Brain microvascular endothelial cell (primary cell): ENCODE results near the gene ANXA10.

Experiments
- DNase-seq: peaks from one replicate; pipeline ENCODE4 v3.0.0-alpha.2; 2020
- H3K27ac ChIP-seq: fragments of 250-450 bp; sonication (Bioruptor Pico); 2 replicates; pipeline ENCODE4 v1.5.1; 2020; ENCODE audit warnings: mild to moderate bottlenecking, moderate library complexity
- H3K27me3 ChIP-seq: fragments of 250-450 bp; sonication (Bioruptor Pico); replicated peaks from 2 replicates; pipeline ENCODE4 v1.5.1; 2020; ENCODE audit warnings: mild to moderate bottlenecking
- H3K36me3 ChIP-seq: fragments of 250-450 bp; sonication (Bioruptor Pico); replicated peaks from 2 replicates; pipeline ENCODE4 v1.5.1; 2020; ENCODE audit warnings: mild to moderate bottlenecking
- H3K4me3 ChIP-seq: 2 replicates; pipeline ENCODE4 v1.5.1; 2011; ENCODE audit warnings: low read depth, mild to moderate bottlenecking, control low read depth, low read length, moderate library complexity
- in situ Hi-C: cut with HindIII; loops from 2 replicates; pipeline ENCODE4 v1.10.0; 2017; ENCODE audit warnings: low sequenced_read_pairs, low pct_ligation_motif_present
- TF ChIP-seq, protein P1 (sequence below): IDR thresholded peaks from 2 replicates; pipeline ENCODE4 v1.5.1; 2011; ENCODE audit warnings: low read depth, mild to moderate bottlenecking, moderate library complexity, low read length, control low read depth, inconsistent platforms; ENCODE audit errors: missing control alignments

ANXA10 gene, protein sequence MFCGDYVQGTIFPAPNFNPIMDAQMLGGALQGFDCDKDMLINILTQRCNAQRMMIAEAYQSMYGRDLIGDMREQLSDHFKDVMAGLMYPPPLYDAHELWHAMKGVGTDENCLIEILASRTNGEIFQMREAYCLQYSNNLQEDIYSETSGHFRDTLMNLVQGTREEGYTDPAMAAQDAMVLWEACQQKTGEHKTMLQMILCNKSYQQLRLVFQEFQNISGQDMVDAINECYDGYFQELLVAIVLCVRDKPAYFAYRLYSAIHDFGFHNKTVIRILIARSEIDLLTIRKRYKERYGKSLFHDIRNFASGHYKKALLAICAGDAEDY

DNA sequence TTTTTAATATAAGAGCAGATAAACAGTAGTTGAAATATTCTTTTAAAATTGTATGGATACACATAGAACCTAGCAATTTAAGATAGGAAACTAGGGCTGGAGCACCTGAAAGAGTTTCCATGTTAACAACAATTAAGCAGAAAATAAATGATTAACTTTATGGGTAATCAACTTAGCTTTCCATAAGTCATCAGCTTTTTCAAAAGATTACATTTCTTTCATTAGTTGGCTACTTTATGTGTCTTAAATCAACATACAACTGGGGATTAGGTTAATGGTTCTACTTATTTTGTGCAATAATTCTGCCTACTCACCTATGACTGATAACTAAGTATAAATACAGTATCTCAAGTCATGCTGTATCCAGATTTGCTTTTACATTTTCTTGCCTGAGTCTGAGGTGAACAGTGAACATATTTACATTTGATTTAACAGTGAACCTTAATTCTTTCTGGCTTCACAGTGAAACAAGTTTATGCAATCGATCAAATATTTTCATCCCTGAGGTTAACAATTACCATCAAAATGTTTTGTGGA lies at the start of gene ANXA10:
Gene ANXA10 (plus strand): TSS at position 362 of the 537 bp plus-strand sequence. CDS start 164 bp downstream, at position 526.
- in situ Hi-C loops, result no loop called here
- H3K36me3 ChIP-seq, result no peaks in the 10 kb centered on the region
- H3K4me3 ChIP-seq, result no peak within 1 kb of the TSS
- no peak within 1 kb of the TSS for H3K27ac ChIP-seq
- H3K27me3 ChIP-seq, result no peaks in the 10 kb centered on the region
- TF ChIP-seq, protein P1, sequence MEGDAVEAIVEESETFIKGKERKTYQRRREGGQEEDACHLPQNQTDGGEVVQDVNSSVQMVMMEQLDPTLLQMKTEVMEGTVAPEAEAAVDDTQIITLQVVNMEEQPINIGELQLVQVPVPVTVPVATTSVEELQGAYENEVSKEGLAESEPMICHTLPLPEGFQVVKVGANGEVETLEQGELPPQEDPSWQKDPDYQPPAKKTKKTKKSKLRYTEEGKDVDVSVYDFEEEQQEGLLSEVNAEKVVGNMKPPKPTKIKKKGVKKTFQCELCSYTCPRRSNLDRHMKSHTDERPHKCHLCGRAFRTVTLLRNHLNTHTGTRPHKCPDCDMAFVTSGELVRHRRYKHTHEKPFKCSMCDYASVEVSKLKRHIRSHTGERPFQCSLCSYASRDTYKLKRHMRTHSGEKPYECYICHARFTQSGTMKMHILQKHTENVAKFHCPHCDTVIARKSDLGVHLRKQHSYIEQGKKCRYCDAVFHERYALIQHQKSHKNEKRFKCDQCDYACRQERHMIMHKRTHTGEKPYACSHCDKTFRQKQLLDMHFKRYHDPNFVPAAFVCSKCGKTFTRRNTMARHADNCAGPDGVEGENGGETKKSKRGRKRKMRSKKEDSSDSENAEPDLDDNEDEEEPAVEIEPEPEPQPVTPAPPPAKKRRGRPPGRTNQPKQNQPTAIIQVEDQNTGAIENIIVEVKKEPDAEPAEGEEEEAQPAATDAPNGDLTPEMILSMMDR, result no peak
- DNase-seq, result no peak

DNA sequence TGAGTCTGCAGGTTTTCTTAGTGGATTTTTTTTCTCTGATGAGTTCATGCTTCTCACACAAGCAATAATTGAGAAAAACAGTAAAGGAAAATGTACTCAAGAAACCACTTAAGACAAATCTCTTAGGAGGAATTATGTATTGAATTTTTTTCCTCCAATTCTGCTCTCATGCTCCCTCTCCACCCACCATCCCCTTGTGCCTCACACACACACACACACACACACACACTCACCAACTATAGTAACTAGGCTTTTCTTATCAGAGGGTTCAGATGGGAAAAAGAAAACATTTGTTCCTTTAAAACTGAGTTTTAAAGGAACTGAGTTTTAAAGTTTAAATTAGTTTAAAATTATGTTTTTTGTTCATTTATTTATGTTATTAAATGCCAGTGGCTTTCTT lies 47.0 kb upstream of the ANXA10 start:
- no peak overlapping the region for H3K4me3 ChIP-seq
- H3K27ac ChIP-seq, result no peak overlapping the region
- TF ChIP-seq, protein P1, result no peak
- H3K36me3 ChIP-seq, result no peaks in the 10 kb centered on the region
- no peaks in the 10 kb centered on the region for H3K27me3 ChIP-seq
- no peak for DNase-seq
- in situ Hi-C loops, result no loop called here

DNA sequence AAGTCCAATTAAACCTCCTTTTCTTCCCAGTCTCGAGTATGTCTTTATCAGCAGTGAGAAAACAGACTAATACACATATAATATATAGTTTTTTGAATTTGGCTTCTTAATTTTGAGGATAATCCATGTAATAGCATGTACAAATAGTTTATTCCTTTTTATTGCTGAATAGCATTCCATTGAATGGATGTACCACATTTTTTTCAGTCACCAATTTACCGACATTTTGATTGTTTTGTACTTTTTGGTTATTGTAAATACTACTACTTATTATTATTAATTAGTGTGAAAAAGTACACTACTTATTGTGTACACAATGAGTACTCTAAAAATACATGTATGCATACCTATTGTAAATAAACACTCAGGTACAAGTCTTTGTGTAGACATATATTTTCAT lies 42.3 kb upstream of the ANXA10 start:
- Histone ChIP-seq H3K27ac (no peak overlapping the region), H3K27me3 (no peaks in the 10 kb centered on the region), H3K36me3 (no peaks in the 10 kb centered on the region), H3K4me3 (no peak overlapping the region)
- in situ Hi-C loops, result no loop called here
- no peak for DNase-seq
- TF ChIP-seq, protein P1, result no peak

DNA sequence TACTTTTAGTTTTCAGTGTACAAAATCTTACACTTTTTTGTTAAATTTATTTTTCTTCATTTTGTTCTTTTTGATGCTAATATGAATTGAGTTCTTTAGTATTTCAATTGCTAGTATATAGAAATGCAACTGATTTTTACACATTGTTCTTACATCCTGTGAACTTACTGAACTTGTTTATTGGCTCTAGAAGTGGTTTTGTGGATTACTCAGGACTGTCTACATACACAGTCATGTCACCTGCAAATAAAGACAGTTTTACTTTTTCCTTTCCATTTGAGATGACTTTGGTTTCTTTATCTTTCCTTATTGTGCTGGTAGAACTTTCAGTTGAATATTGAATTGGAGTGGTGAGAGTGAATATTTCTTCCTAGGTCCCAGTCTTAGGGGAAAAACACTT lies 40.8 kb upstream of the ANXA10 start:
- in situ Hi-C loops, result no loop called here
- TF ChIP-seq, protein P1, result no peak

DNA sequence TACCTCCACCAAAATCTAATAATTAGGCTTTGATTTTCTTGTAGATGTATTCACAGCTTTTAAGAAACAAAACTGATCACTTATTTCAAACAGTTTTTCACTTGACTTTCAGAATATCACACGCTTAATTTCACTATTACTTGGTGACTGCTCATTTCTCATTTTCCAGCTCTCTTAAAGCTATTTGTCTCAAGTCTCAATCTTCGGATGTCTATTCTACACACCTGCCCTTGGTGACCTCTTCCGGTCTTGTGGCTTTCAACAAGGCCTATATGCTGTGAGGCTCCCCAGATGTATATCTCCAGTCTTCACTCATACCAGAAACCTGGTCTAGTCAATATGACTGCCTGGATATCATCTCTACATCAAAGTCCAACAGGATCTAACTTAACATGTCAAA lies 34.9 kb upstream of the ANXA10 start:
- H3K27ac ChIP-seq, result no peak overlapping the region
- no peaks in the 10 kb centered on the region for H3K36me3 ChIP-seq
- in situ Hi-C loops, result no loop called here
- H3K4me3 ChIP-seq, result no peak overlapping the region
- TF ChIP-seq, protein P1, result no peak
- DNase-seq, result no peak
- H3K27me3 ChIP-seq, result no peaks in the 10 kb centered on the region

More for the DNA sequence above, 40.8 kb upstream of the ANXA10 start:
- no peaks in the 10 kb centered on the region for H3K27me3 ChIP-seq
- no peak for DNase-seq
- H3K36me3 ChIP-seq, result no peaks in the 10 kb centered on the region
- H3K27ac ChIP-seq, result no peak overlapping the region
- no peak overlapping the region for H3K4me3 ChIP-seq
